ENCODE data around the gene PIAS1.

The PIAS1 gene

DNA sequence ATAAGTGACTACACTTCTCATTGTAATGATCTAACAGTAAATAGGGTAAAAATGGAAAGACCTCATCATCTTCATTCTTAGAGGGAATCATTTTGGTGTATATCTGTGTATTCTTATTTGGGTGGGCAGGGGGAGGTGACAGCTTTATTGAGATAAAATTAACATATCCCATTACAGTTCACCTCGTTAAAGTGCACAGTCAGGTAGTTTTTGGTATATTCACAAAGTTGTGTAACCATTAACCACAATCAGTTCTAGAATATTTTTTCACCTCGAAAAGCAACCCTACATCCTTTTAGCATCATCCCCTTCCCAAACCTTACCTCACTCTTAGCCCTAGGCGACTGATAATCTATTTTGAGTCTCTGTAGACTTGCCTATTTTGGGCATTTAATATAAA is 8.1 kb downstream of the PIAS1 start:
- no peak for DNase-seq (ENCODE audit: low read depth, low spot score)
- Histone ChIP-seq H3K9me3 (ENCODE audit: insufficient read depth, low read length) (no peaks in the 10 kb centered on the region), H3K9ac (ENCODE audit: insufficient read length, low read depth) (no peak overlapping the region), H3K36me3 (ENCODE audit: insufficient read depth, insufficient read length, low read length) (peaks cover 13% of the 10 kb centered on the region), H3K4me3 (ENCODE audit: insufficient read length, low read depth) (no peak overlapping the region), H3K4me1 (ENCODE audit: insufficient read depth, insufficient read length) (peaks cover 2% of the 10 kb centered on the region), H3K27me3 (ENCODE audit: insufficient read depth, insufficient read length) (no peaks in the 10 kb centered on the region)
- no peak for TF ChIP-seq ZNF274 (IDR thresholded peaks at IDR 0.05; ENCODE audit: low read depth, low read length)
- TF ChIP-seq SUZ12 (IDR thresholded peaks at IDR 0.05; ENCODE audit: extremely low read depth, insufficient read depth, insufficient read length), result no peak

DNA sequence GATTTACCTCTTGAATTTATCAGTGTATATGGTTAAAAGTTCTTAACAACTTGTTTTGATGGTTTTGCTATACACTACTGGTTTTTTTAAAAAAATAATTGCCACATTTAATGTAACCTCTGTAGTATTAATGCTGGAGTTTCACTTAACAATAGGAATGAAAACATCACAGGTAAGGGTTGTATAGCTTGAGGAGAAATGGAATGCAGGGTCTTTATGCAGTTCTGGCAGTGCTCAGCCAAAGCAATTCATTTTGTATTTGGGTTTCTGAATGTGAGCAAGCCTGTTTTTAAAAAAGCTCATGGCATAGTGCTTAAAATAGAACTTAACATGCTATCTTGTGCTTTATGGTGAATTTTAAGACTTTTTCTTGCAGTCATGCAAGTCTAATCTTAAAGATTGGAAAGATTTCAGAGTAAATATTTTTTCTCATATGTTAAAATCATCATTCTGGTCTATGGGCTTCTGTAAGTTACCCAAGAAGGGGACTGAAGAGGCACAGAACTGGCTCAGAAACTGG is 8.9 kb downstream of the PIAS1 start:
- TF ChIP-seq SUZ12 (IDR thresholded peaks at IDR 0.05; ENCODE audit: extremely low read depth, insufficient read depth, insufficient read length) (no peak), ZNF274 (IDR thresholded peaks at IDR 0.05; ENCODE audit: low read depth, low read length) (no peak), YY1 (IDR thresholded peaks at IDR 0.05; ENCODE audit: insufficient read depth, insufficient read length) (no peak)
- no peaks in the 10 kb centered on the region for H3K9me3 ChIP-seq (ENCODE audit: insufficient read depth, low read length)
- peaks cover 13% of the 10 kb centered on the region for H3K36me3 ChIP-seq (ENCODE audit: insufficient read depth, insufficient read length, low read length)
- no peaks in the 10 kb centered on the region for H3K27me3 ChIP-seq (ENCODE audit: insufficient read depth, insufficient read length)
- H3K4me3 ChIP-seq (ENCODE audit: insufficient read length, low read depth), result no peak overlapping the region
- peaks cover under 1% of the 10 kb centered on the region for H3K4me1 ChIP-seq (ENCODE audit: insufficient read depth, insufficient read length)
- no peak overlapping the region for H3K9ac ChIP-seq (ENCODE audit: insufficient read length, low read depth)
- no peak for DNase-seq (ENCODE audit: low read depth, low spot score)

DNA sequence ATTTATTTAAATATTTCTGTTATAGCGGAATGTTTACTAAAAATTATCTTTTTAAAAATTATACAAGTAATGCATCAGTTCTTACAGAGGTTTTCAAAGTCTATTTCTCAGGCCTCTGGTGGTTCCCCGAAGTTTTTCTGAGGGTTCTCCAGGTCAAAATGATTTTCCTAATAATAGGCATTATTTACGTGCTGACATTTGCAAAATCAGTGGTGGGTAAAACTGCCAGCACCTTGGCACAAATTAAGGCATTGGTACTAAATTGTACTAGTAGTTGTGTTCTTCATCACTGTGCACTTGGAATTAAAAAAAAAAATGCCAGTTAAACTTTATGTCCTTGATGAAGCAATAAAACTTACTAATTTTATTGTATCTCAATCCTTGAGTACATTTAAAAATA is 9.5 kb downstream of the PIAS1 start:
- Histone ChIP-seq H3K27me3 (ENCODE audit: insufficient read depth, insufficient read length) (no peaks in the 10 kb centered on the region), H3K4me3 (ENCODE audit: insufficient read length, low read depth) (no peak overlapping the region), H3K36me3 (ENCODE audit: insufficient read depth, insufficient read length, low read length) (peaks cover 13% of the 10 kb centered on the region), H3K9ac (ENCODE audit: insufficient read length, low read depth) (no peak overlapping the region), H3K4me1 (ENCODE audit: insufficient read depth, insufficient read length) (no peaks in the 10 kb centered on the region), H3K9me3 (ENCODE audit: insufficient read depth, low read length) (no peaks in the 10 kb centered on the region)
- no peak for TF ChIP-seq ZNF274 (IDR thresholded peaks at IDR 0.05; ENCODE audit: low read depth, low read length)
- no peak for TF ChIP-seq YY1 (IDR thresholded peaks at IDR 0.05; ENCODE audit: insufficient read depth, insufficient read length)
- no peak for TF ChIP-seq SUZ12 (IDR thresholded peaks at IDR 0.05; ENCODE audit: extremely low read depth, insufficient read depth, insufficient read length)
- DNase-seq (ENCODE audit: low read depth, low spot score), result no peak

DNA sequence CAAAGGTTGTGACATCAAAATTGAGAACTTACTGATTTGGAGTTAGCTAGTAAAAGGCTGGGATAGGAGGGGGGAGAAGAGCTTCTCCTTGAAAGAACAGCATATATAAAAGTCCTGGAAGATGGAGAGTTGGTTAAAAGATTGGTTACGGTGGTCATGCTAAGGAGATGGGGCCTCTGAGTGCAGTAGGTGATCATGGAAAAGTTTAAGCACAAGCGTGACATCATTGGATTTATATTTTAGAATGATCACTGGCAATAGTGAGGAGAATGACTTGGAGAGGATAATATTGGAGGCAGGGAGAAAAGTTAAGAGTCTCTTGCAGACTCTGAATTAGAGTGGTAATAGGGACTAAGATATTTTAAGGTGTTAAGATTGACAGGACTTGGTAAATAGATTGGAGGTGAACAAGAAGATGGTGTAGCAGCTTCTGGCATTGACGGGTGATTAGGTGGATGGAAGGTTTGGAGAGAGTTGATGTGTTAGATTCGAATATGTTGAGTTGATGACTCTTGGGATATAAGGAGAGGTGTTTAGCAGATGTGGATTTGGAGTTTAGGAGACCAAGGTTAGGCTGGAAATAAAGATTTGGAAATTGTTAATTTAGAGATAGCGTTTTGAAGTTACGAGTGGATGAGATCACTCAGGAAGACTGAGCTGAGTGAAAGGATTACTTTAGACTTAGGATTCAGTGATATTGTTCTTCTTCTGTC is 19.6 kb downstream of the PIAS1 start:
- Histone ChIP-seq H3K4me1 (ENCODE audit: insufficient read depth, insufficient read length) (no peaks in the 10 kb centered on the region), H3K27me3 (ENCODE audit: insufficient read depth, insufficient read length) (no peaks in the 10 kb centered on the region), H3K36me3 (ENCODE audit: insufficient read depth, insufficient read length, low read length) (no peaks in the 10 kb centered on the region), H3K9ac (ENCODE audit: insufficient read length, low read depth) (no peak overlapping the region), H3K4me3 (ENCODE audit: insufficient read length, low read depth) (no peak overlapping the region), H3K9me3 (ENCODE audit: insufficient read depth, low read length) (no peaks in the 10 kb centered on the region)
- no peak for TF ChIP-seq SUZ12 (IDR thresholded peaks at IDR 0.05; ENCODE audit: extremely low read depth, insufficient read depth, insufficient read length)
- TF ChIP-seq YY1 (IDR thresholded peaks at IDR 0.05; ENCODE audit: insufficient read depth, insufficient read length), result no peak
- TF ChIP-seq ZNF274 (IDR thresholded peaks at IDR 0.05; ENCODE audit: low read depth, low read length), result no peak
- DNase-seq (ENCODE audit: low read depth, low spot score), result no peak

DNA sequence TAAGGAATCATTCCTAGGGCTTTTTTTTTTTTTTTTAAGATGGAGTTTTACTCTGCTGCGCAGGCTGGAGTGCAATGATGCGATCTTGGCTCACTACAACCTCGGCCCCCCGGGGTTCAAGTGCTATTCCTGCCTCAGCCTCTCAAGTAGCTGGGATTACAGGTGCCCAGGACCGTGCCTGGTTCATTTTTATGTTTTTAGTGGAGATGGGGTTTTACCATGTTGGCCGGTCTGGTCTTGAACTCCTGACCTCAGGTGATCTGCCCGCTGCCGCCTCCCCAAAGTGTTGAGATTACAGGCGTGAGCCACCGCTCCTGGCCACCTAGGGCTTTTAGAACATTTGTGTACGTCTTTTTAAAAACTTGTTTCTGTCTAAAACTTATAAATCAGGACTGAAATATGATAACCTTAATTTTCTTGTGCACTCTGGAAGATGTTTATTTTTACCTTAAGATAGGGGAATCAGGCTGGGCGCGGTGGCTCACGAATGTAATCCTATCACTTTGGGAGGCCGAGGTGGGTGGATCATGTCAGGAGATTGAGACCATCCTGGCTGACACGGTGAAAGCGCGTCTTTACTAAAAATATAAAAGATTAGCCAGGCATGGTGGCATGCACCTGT is 21.8 kb downstream of the PIAS1 start:
- TF ChIP-seq SUZ12 (IDR thresholded peaks at IDR 0.05; ENCODE audit: extremely low read depth, insufficient read depth, insufficient read length) (no peak), YY1 (IDR thresholded peaks at IDR 0.05; ENCODE audit: insufficient read depth, insufficient read length) (no peak), ZNF274 (IDR thresholded peaks at IDR 0.05; ENCODE audit: low read depth, low read length) (no peak)

DNA sequence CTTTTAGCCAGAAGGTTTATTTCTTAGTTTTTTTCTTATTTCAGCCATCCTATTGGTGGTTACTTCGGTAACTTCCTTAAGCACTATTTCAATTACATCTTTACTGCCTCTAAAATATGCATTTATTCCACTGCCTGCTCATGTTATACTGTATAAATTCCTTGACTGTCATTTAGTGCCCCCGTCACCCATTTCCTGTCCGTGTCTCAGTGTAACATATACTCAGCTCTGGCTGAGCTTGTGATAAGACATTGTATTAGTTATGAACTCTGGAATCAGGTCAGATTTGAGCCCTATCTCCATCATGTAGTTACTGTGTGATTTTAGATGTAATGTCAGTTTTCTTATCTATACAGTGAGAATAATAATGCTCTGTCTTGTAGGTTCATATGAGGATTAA is 24.2 kb downstream of the PIAS1 start:
- Histone ChIP-seq H3K4me1 (ENCODE audit: insufficient read depth, insufficient read length) (no peaks in the 10 kb centered on the region), H3K36me3 (ENCODE audit: insufficient read depth, insufficient read length, low read length) (no peaks in the 10 kb centered on the region), H3K4me3 (ENCODE audit: insufficient read length, low read depth) (no peak overlapping the region), H3K9ac (ENCODE audit: insufficient read length, low read depth) (no peak overlapping the region), H3K9me3 (ENCODE audit: insufficient read depth, low read length) (no peaks in the 10 kb centered on the region), H3K27me3 (ENCODE audit: insufficient read depth, insufficient read length) (no peaks in the 10 kb centered on the region)
- DNase-seq (ENCODE audit: low read depth, low spot score), result no peak
- TF ChIP-seq SUZ12 (IDR thresholded peaks at IDR 0.05; ENCODE audit: extremely low read depth, insufficient read depth, insufficient read length) (no peak), YY1 (IDR thresholded peaks at IDR 0.05; ENCODE audit: insufficient read depth, insufficient read length) (no peak), ZNF274 (IDR thresholded peaks at IDR 0.05; ENCODE audit: low read depth, low read length) (no peak)

More for the DNA sequence above, 21.8 kb downstream of the PIAS1 start:
- no peak overlapping the region for H3K4me3 ChIP-seq (ENCODE audit: insufficient read length, low read depth)
- no peak overlapping the region for H3K9ac ChIP-seq (ENCODE audit: insufficient read length, low read depth)
- no peaks in the 10 kb centered on the region for H3K36me3 ChIP-seq (ENCODE audit: insufficient read depth, insufficient read length, low read length)
- no peak for DNase-seq (ENCODE audit: low read depth, low spot score)
- H3K27me3 ChIP-seq (ENCODE audit: insufficient read depth, insufficient read length), result no peaks in the 10 kb centered on the region
- no peaks in the 10 kb centered on the region for H3K9me3 ChIP-seq (ENCODE audit: insufficient read depth, low read length)
- H3K4me1 ChIP-seq (ENCODE audit: insufficient read depth, insufficient read length), result no peaks in the 10 kb centered on the region

DNA sequence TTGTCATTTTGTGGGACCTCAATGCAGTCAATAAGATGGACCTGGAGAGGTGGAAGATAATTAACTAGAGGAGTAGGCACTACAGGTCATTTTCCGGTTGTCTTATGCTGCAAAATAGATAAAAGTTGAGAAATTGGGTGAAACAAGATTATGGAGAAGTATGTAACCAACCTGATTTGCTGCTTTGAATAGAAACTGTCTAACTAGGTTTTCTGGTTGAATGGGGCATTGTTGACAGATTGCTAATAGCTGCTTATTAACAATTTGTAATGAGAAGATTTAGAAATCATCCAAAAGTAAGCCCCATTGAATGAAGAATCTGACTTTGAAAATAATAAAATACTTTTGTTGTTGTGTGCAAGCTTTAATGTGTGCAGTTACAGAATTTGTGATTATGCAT is 26.2 kb downstream of the PIAS1 start:
- no peak for DNase-seq (ENCODE audit: low read depth, low spot score)
- no peaks in the 10 kb centered on the region for H3K36me3 ChIP-seq (ENCODE audit: insufficient read depth, insufficient read length, low read length)
- TF ChIP-seq ZNF274 (IDR thresholded peaks at IDR 0.05; ENCODE audit: low read depth, low read length) (no peak), YY1 (IDR thresholded peaks at IDR 0.05; ENCODE audit: insufficient read depth, insufficient read length) (no peak)
- H3K9me3 ChIP-seq (ENCODE audit: insufficient read depth, low read length), result no peaks in the 10 kb centered on the region
- H3K9ac ChIP-seq (ENCODE audit: insufficient read length, low read depth), result no peak overlapping the region
- H3K4me1 ChIP-seq (ENCODE audit: insufficient read depth, insufficient read length), result no peaks in the 10 kb centered on the region
- no peak overlapping the region for H3K4me3 ChIP-seq (ENCODE audit: insufficient read length, low read depth)
- H3K27me3 ChIP-seq (ENCODE audit: insufficient read depth, insufficient read length), result no peaks in the 10 kb centered on the region
